HUES6 (cell line): ENCODE data around the gene BIVM.
A peak's percentile ranks its signal among the peaks of the same experiment; 100 is the strongest.
"Not testable (repeated sequence)": the region's sequence is repeated elsewhere in the genome, so short reads cannot be mapped to it uniquely, and the experiment has no call there.

ENCODE experiments used
- H3K27ac ChIP-seq: 2 replicates; pipeline ENCODE4 v1.7.0; 2013; ENCODE audit warnings: low read depth, mild to moderate bottlenecking, low read length, inconsistent platforms
- H3K27me3 ChIP-seq: 2 replicates; pipeline ENCODE4 v1.6.1; 2013; ENCODE audit warnings: low read length; ENCODE audit not compliant: control insufficient read depth, insufficient read depth
- H3K36me3 ChIP-seq: 2 replicates; pipeline ENCODE4 v1.6.1; 2013; ENCODE audit warnings: low read length; ENCODE audit not compliant: control insufficient read depth, insufficient read depth
- H3K4me1 ChIP-seq: 2 replicates; pipeline ENCODE4 v1.6.1; 2013; ENCODE audit warnings: low read length; ENCODE audit not compliant: control insufficient read depth, insufficient read depth
- H3K4me3 ChIP-seq: 2 replicates; pipeline ENCODE4 v1.5.1; 2013; ENCODE audit warnings: low read depth, low read length
- H3K9ac ChIP-seq: one replicate; pipeline ENCODE4 v1.6.1; 2013; ENCODE audit warnings: mild to moderate bottlenecking, low read length
- H3K9me3 ChIP-seq: 2 replicates; pipeline ENCODE4 v1.6.1; 2013; ENCODE audit warnings: low read depth, low read length; ENCODE audit not compliant: control insufficient read depth, insufficient read depth

The BIVM gene

GRCh38 chr13:102772042-102772425 is 26.9 kb upstream of the BIVM start:
- peaks cover 14% of the 10 kb centered on the region for H3K27me3 ChIP-seq
- H3K27ac ChIP-seq: no peak overlapping the region
- peaks cover 4% of the 10 kb centered on the region; the same call in 1 of the 2 replicates for H3K36me3 ChIP-seq
- peaks cover 5% of the 10 kb centered on the region for H3K4me1 ChIP-seq
- H3K9ac ChIP-seq: no peak overlapping the region
- peak overlapping the region; percentile 69; the same call in 1 of the 2 replicates for H3K4me3 ChIP-seq
- H3K9me3 ChIP-seq: no peaks in the 10 kb centered on the region

GRCh38 chr13:102773441-102774213 is 25.3 kb upstream of the BIVM start, which contains the start of gene TEX30:
Gene TEX30 (minus strand): TSS chr13:102773786. CDS start chr13:102770026, 3,760 bp downstream.
- no peaks in the 10 kb centered on the region for H3K36me3 ChIP-seq
- H3K9ac ChIP-seq: peak within 1 kb of the TSS; percentile 83
- H3K4me3 ChIP-seq: peak within 1 kb of the TSS; percentile 69
- H3K4me1 ChIP-seq: peaks cover 5% of the 10 kb centered on the region
- H3K27ac ChIP-seq: peak within 1 kb of the TSS; percentile 39; the same call in 1 of the 2 replicates
- H3K9me3 ChIP-seq: no peaks in the 10 kb centered on the region
- H3K27me3 ChIP-seq: peaks cover 14% of the 10 kb centered on the region

- Histone ChIP-seq H3K27ac (no peak overlapping the region), H3K36me3 (no peaks in the 10 kb centered on the region), H3K4me1 (peaks cover 5% of the 10 kb centered on the region), H3K27me3 (peaks cover 14% of the 10 kb centered on the region), H3K9ac (peak overlapping the region; percentile 37), H3K9me3 (no peaks in the 10 kb centered on the region), H3K4me3 (peak overlapping the region; percentile 69)
These were observed 24.7 kb upstream of the BIVM start for GRCh38 chr13:102774214-102774568.

DNA sequence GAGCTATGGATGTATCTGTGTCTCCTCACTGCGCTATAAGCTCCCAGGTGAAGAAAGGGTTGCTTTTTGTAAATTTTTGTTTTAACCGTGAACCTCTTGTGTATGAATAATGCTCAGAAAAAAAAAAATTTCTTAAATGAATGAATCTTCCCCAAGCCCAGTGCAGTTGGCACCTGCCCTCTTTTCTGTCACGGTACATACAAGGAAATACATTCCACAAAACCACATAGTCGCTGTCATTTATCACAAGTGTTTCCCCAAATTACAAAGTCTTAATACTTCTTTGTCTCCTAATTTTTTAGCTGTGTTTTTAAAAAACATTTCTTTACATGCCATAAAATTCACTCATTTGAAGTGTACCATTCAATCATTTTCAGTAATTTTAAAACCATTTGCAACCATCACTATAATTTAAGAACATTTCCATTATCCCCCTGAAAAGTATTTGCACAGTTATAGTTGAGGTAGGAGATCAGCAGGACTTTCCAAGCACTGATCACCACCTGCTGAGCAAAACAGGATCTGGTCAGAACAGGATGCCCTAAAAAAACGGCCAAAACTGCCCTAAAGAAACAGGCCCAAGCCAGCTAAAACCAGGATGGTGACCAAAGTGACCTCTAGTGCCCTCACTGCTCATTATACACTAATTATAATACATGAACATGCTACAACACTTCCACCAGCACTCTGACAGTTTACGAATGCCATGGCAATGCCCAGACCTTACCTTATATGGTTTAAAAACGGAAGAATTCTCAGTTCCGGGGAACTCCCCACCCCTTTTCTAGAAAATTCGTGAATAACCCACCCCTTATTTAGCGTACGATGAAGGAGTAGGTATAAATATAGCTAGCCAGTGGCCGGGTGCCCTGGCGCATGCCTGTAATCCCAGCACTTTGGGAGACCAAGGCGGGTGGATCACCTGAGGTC is 24.1 kb upstream of the BIVM start:
- H3K4me3 ChIP-seq: no peak overlapping the region
- H3K9me3 ChIP-seq: no peaks in the 10 kb centered on the region; the same call in 1 of the 2 replicates
- H3K4me1 ChIP-seq: peaks cover 3% of the 10 kb centered on the region
- H3K9ac ChIP-seq: no peak overlapping the region
- H3K27ac ChIP-seq: no peak overlapping the region
- H3K36me3 ChIP-seq: no peaks in the 10 kb centered on the region
- H3K27me3 ChIP-seq: peaks cover 14% of the 10 kb centered on the region

GRCh38 chr13:102776271-102776670 is 22.6 kb upstream of the BIVM start:
- H3K27me3 ChIP-seq: peaks cover 14% of the 10 kb centered on the region
- H3K9me3 ChIP-seq: peaks cover 5% of the 10 kb centered on the region; the same call in 1 of the 2 replicates
- H3K27ac ChIP-seq: no peak overlapping the region
- no peaks in the 10 kb centered on the region; the same call in 1 of the 2 replicates for H3K36me3 ChIP-seq
- no peaks in the 10 kb centered on the region; the same call in 1 of the 2 replicates for H3K4me1 ChIP-seq
- H3K9ac ChIP-seq: no peak overlapping the region
- H3K4me3 ChIP-seq: no peak overlapping the region

DNA sequence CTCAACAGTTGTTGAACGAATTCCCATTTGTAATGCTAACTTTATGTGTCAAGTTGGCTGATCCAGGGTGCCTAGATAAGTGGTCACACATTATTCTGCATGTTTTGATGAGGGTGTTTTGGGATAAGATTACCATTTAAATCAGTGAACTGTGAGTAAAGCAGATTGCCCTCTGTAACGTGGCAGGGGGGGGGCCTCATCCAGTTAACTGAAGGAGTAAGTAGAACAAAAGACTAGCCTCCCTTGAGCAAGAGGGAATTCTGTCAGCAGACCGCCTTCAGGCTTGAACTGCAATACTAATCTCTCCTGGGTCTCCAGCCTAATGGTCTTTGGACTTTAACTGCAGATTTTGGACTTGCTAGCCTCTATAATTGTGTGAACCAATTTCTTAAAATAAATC is 21.2 kb upstream of the BIVM start:
- no peak overlapping the region for H3K27ac ChIP-seq
- H3K36me3 ChIP-seq: peaks cover 10% of the 10 kb centered on the region; the same call in 1 of the 2 replicates
- no peak overlapping the region for H3K9ac ChIP-seq
- no peaks in the 10 kb centered on the region; the same call in 1 of the 2 replicates for H3K4me1 ChIP-seq
- peaks cover 16% of the 10 kb centered on the region for H3K9me3 ChIP-seq
- peaks cover 8% of the 10 kb centered on the region for H3K27me3 ChIP-seq
- H3K4me3 ChIP-seq: no peak overlapping the region

- Histone ChIP-seq H3K36me3 (peaks cover 20% of the 10 kb centered on the region; the same call in 1 of the 2 replicates), H3K9me3 (peaks cover 16% of the 10 kb centered on the region), H3K4me1 (no peaks in the 10 kb centered on the region), H3K4me3 (no peak overlapping the region), H3K27me3 (no peaks in the 10 kb centered on the region), H3K9ac (no peak overlapping the region), H3K27ac (no peak overlapping the region)
These were observed 19.3 kb upstream of the BIVM start for GRCh38 chr13:102779436-102780159.

GRCh38 chr13:102780656-102781055 is 18.3 kb upstream of the BIVM start:
- H3K4me3 ChIP-seq, H3K9ac ChIP-seq, H3K27me3 ChIP-seq, H3K4me1 ChIP-seq, H3K27ac ChIP-seq: not testable (repeated sequence)
- H3K9me3 ChIP-seq: peaks cover 16% of the 10 kb centered on the region
- H3K36me3 ChIP-seq: peaks cover 28% of the 10 kb centered on the region

- Histone ChIP-seq H3K27me3 (no peaks in the 10 kb centered on the region), H3K9me3 (peaks cover 16% of the 10 kb centered on the region), H3K4me3 (no peak overlapping the region), H3K36me3 (peaks cover 35% of the 10 kb centered on the region), H3K27ac (no peak overlapping the region), H3K4me1 (no peaks in the 10 kb centered on the region), H3K9ac (no peak overlapping the region)
These were observed 17.3 kb upstream of the BIVM start for GRCh38 chr13:102781591-102781990.

GRCh38 chr13:102784483-102784882 is 14.4 kb upstream of the BIVM start:
- Histone ChIP-seq H3K27me3 (no peaks in the 10 kb centered on the region), H3K4me3 (no peak overlapping the region), H3K9me3 (peaks cover 16% of the 10 kb centered on the region), H3K9ac (no peak overlapping the region), H3K36me3 (peaks cover 58% of the 10 kb centered on the region), H3K4me1 (no peaks in the 10 kb centered on the region), H3K27ac (no peak overlapping the region)
